RWPE2 (cell line): Measurements from ENCODE around the gene MGMT.

ENCODE experiments used
- ATAC-seq: fragments of 200-7000 bp; cut with Tn5 transposase; 3 replicates; pipeline ENCODE4 v1.9.1; 2021; ENCODE audit warnings: low read depth
- DNase-seq: peaks from one replicate; pipeline ENCODE4 v3.0.0-alpha.2; 2020; ENCODE audit warnings: low spot score
- H3K27ac ChIP-seq: fragments of 450-650 bp; 2 replicates; pipeline ENCODE4 v1.5.1; 2017; ENCODE audit warnings: mild to moderate bottlenecking; ENCODE audit not compliant: poor library complexity, severe bottlenecking
- H3K27me3 ChIP-seq: fragments of 250-450 bp; sonication (Bioruptor Pico); 2 replicates; pipeline ENCODE4 v1.5.1; 2021; ENCODE audit warnings: mild to moderate bottlenecking, moderate library complexity; ENCODE audit not compliant: insufficient read depth, poor library complexity, severe bottlenecking
- H3K36me3 ChIP-seq: fragments of 250-450 bp; sonication (Bioruptor Pico); 2 replicates; pipeline ENCODE4 v1.5.1; 2020; ENCODE audit warnings: low read depth, mild to moderate bottlenecking, moderate library complexity
- H3K4me1 ChIP-seq: fragments of 250-450 bp; sonication (Bioruptor Pico); 2 replicates; pipeline ENCODE4 v1.5.1; 2021; ENCODE audit warnings: mild to moderate bottlenecking, moderate library complexity; ENCODE audit not compliant: insufficient read depth, poor library complexity, severe bottlenecking
- H3K4me3 ChIP-seq: fragments of 250-450 bp; sonication (Bioruptor Pico); 2 replicates; pipeline ENCODE4 v1.5.1; 2021; ENCODE audit warnings: mild to moderate bottlenecking, moderate library complexity; ENCODE audit not compliant: severe bottlenecking
- H3K9me3 ChIP-seq: fragments of 250-450 bp; sonication (Bioruptor Pico); 2 replicates; pipeline ENCODE4 v1.5.1; 2021; ENCODE audit warnings: mild to moderate bottlenecking, moderate library complexity; ENCODE audit not compliant: severe bottlenecking
- TF ChIP-seq, protein P1 (sequence below): fragments of 450-650 bp; IDR thresholded peaks from one replicate; pipeline ENCODE4 v1.5.1; 2017; ENCODE audit warnings: mild to moderate bottlenecking, moderate library complexity; ENCODE audit not compliant: poor library complexity, severe bottlenecking

Gene MGMT

DNA sequence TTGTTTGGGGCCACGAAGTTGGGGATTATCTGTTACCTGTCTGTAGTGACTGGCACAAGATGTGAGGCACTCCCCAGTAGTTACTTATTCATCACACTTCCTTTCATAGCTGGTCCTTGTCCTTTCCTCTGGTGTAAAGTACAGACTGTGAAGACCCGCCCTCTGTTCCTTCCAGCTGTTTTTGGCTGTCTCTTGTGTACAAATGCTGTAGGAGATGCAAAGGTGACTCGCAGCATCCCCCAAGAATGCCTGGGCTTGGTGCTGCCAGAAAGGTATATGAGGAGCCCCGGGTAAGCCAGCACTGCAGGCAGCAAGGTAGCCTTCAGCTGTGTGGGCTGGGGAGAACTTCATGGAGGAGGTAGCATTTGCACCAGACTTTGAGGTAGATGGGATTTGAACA, 260.5 kb downstream of the MGMT start:
- no peaks in the 10 kb centered on the region for H3K4me1 ChIP-seq
- no peak overlapping the region for H3K27ac ChIP-seq
- H3K4me3 ChIP-seq = no peak overlapping the region
- no peaks in the 10 kb centered on the region for H3K9me3 ChIP-seq
- DNase-seq = no peak
- no peak for ATAC-seq
- TF ChIP-seq, protein P1, sequence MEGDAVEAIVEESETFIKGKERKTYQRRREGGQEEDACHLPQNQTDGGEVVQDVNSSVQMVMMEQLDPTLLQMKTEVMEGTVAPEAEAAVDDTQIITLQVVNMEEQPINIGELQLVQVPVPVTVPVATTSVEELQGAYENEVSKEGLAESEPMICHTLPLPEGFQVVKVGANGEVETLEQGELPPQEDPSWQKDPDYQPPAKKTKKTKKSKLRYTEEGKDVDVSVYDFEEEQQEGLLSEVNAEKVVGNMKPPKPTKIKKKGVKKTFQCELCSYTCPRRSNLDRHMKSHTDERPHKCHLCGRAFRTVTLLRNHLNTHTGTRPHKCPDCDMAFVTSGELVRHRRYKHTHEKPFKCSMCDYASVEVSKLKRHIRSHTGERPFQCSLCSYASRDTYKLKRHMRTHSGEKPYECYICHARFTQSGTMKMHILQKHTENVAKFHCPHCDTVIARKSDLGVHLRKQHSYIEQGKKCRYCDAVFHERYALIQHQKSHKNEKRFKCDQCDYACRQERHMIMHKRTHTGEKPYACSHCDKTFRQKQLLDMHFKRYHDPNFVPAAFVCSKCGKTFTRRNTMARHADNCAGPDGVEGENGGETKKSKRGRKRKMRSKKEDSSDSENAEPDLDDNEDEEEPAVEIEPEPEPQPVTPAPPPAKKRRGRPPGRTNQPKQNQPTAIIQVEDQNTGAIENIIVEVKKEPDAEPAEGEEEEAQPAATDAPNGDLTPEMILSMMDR = no peak
- no peaks in the 10 kb centered on the region for H3K36me3 ChIP-seq
- H3K27me3 ChIP-seq = no peaks in the 10 kb centered on the region

DNA sequence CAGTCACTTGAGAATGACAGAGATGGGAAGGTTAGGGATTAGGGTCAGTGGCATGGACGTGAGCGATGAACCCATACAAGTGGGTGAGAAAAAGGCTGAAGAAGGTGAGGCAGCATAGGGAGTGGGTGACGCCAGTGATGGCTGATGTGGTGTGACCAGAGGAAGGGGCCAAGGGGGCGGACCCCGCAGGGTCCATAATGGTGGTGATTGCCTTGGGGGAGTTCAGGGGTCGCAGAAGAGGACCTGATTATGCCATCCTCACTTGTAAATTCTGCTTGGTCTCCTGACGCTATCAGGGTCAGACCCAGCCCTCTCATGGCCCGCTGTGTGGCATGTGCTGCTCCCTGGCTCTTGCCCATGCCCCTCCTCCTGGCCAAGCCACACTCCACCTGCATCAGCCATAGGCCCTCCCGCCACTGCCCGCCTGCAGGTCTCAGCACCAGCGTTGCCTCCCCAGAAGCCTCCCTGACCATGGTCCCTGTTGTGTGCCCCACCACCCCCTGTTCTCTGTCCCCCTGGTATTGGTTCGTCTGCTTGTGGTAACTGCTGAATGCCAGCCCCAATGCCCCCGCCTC, 261.3 kb downstream of the MGMT start:
- Histone ChIP-seq H3K9me3 (no peaks in the 10 kb centered on the region), H3K27ac (no peak overlapping the region), H3K27me3 (no peaks in the 10 kb centered on the region), H3K4me3 (no peak overlapping the region), H3K4me1 (no peaks in the 10 kb centered on the region), H3K36me3 (no peaks in the 10 kb centered on the region)
- TF ChIP-seq, protein P1 = no peak
- DNase-seq = no peak
- no peak for ATAC-seq

DNA sequence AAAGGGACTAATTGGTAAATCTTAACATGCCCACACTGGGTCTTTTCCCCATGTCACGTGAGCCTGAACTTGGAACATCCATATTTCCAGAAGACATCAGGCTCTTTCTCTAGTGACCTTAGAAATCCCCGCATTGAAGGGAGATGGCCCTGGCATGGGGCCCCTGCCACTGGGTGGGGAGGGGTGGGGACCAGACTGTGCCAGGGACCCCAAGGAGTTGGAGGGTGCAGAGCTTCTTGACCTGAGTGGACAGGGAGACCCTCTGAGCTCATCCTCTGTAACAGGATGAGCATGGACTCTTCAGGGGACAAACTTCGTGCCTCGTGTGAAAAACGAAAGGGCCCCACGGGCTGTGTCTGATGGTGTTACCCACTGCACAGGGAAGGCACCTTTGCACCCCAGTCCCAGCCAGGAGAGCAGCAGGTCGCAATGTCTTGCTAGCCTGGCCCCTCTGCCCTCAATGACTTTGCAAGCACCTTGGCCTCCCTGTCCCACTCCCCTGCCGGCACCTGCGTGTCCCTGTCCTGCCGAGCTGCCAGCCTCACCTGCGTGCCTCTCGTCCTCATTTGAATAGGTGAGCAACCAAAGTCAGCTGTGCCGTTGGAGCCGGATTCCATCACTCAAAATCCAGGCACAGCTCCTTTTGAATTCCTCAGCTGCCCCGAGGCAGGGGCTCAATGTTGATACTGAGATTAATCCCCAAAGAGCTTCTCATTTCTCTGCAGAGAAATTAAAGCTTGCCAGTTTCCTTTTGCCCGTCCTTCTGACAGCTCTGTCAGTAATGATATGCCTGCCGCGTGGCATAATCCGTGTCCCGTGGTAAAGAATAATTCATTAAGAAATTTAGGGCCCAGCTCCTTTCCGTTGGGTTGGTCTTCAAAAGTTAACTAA, 262.1 kb downstream of the MGMT start:
- Histone ChIP-seq H3K9me3 (no peaks in the 10 kb centered on the region), H3K4me1 (no peaks in the 10 kb centered on the region), H3K36me3 (no peaks in the 10 kb centered on the region), H3K27me3 (no peaks in the 10 kb centered on the region), H3K4me3 (no peak overlapping the region), H3K27ac (no peak overlapping the region)
- TF ChIP-seq, protein P1 = no peak
- no peak for ATAC-seq
- no peak for DNase-seq

DNA sequence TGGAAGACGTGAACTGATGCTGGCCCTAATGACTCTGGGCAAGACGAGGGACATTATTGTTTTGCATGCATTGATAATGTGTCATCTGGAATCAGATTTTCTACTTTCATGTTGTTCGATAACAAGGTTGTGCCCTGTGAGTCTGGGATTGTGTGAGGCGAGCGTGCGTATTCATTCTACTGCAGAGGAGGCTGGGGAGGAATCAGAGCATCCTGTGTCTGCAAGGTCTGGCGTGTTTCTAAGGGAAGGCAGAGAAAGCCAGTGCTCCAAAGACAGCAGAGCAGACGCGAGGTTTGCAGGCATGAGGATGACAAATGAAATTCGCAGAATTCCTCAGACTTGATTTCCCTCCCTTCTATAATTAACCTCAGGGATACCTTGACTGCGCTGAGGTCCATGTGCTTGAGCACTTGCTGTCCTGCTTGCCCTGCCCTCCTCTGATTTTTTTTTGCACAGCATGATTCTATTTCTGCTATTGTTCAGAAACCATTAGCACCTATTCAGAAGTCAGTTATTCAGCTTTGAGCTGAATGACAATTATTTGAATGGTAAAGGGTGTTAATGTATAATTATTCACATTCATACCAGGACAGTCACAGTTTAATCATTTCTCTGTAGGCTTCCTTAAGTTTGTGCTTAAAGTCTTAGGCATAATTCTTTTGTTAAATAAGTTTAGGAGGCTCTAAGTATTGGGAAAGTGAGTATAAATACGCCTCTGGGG, 263.4 kb downstream of the MGMT start:
- no peak for DNase-seq
- Histone ChIP-seq H3K4me1 (no peaks in the 10 kb centered on the region), H3K36me3 (no peaks in the 10 kb centered on the region), H3K9me3 (no peaks in the 10 kb centered on the region), H3K27me3 (no peaks in the 10 kb centered on the region), H3K27ac (no peak overlapping the region), H3K4me3 (no peak overlapping the region)
- TF ChIP-seq, protein P1 = no peak
- no peak for ATAC-seq
